Prostate gland (tissue), 2 donors: ENCODE measurements around the gene RAD51B. TPM values are rescaled to one million over a fixed set of nuclear protein-coding genes. Genes with fewer than 3 reads are reported as not detected.

ENCODE experiments used
- DNase-seq: peaks from one replicate; pipeline ENCODE4 v3.0.0-alpha.2; 2019; ENCODE audit warnings: low spot score
- H3K27ac ChIP-seq, 2 donors: fragments of 200-600 bp; sonication (generic); 2 replicates each; pipeline ENCODE4 v1.5.1; 2017 to 2019
- H3K27me3 ChIP-seq: fragments of 200-600 bp; sonication (generic); replicated peaks from 2 replicates; pipeline ENCODE4 v1.5.1; 2019; ENCODE audit not compliant: insufficient read depth
- H3K36me3 ChIP-seq, 2 donors: fragments of 200-600 bp; sonication (generic); 1 replicate in 1 of 2; 2 replicates in 1 of 2; pipeline versions ENCODE4 v1.5.1 to v1.8.1; 2017 to 2019
- H3K4me1 ChIP-seq: fragments of 200-600 bp; sonication (generic); replicated peaks from 2 replicates; pipeline ENCODE4 v1.5.1; 2019
- H3K4me3 ChIP-seq, 2 donors: fragments of 200-600 bp; sonication (generic); 2 replicates each; pipeline ENCODE4 v1.5.1; 2017 to 2019
- H3K9me3 ChIP-seq: fragments of 200-600 bp; sonication (generic); 2 replicates; pipeline ENCODE4 v1.5.1; 2017
- POLR2A ChIP-seq: fragments of 450-650 bp; IDR thresholded peaks from one replicate; pipeline ENCODE4 v1.6.1; 2016; ENCODE audit warnings: antibody characterized with exemption, mild to moderate bottlenecking
- POLR2AphosphoS5 ChIP-seq: sonication (generic); formaldehyde crosslinking; IDR thresholded peaks from one replicate; pipeline ENCODE4 v1.6.1; 2017; ENCODE audit warnings: antibody characterized with exemption
- WGBS: methylation state at CpG from one replicate; pipeline ENCODE4 v1.1.5; 2018; 5-methylcytosine and 5-hydroxymethylcytosine counted together
- intact Hi-C: fragments of 100-400 bp; cut with DNase I; formaldehyde crosslinking; loops from one replicate; pipeline ENCODE4 v1.14.2; 2022
- total RNA-seq, 2 donors: library from RNA; depleted of rRNA; stranded (reverse); fragments of >200 nt; gene quantifications; one replicate each; pipeline ENCODE4 v1.1.0, GENCODE V29; 2016
- TF ChIP-seq, protein P1 (sequence below), 4 experiments: fragments of 200-600 bp in 2 of 4; fragments of 450-650 bp in 2 of 4; sonication (generic) in 2 of 4; IDR thresholded peaks; 1 replicate in 3 of 4; 2 replicates in 1 of 4; pipeline ENCODE4 v1.5.1; 2016 to 2019; ENCODE audit warnings: antibody characterized with exemption in 4 of 4, mild to moderate bottlenecking in 2 of 4, moderate library complexity in 2 of 4

RAD51B gene
- total RNA-seq, 2 donors from 2014 or later: 14.9 to 35.8 TPM

DNA sequence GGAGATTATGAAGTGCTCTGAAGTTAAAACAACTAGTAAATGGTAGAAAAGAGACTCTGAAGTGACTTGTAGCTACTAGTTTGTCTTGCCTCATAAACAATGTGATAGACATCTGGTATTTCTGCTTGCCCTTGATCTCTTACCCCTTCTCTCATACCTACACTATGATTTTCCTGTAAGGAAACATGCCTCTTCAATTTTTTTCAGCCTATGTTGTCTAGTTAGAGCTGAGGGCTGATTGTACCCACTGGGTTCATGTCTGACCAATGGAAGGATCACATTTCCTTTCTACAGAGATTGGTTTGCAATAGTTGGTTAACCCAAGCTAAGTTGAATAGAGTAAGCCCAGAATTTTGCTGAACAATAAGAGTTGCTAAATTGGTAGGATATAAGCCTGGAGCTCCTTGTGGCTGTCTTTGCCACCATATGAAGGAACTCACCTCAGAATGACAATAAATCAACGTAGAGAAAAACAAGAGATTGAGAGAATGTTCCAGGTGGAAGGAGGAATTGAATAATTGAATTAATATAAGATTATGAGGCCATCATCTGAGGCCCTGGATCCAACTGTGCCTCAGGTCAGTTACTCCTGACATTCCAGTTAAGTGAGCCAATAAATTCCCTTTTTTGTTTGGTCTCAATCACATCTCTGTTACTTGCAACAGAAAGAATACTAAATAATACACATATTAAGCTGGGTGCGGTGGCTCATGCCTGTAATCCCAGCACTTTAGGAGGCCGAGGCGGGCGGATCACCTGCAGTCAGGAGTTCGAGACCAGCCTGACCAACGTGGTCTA, 626.9 kb downstream of the RAD51B start:
- Histone ChIP-seq H3K9me3 (no peaks in the 10 kb centered on the region), H3K36me3 (no peaks in the 10 kb centered on the region), H3K27ac (no peak overlapping the region), H3K27me3 (no peaks in the 10 kb centered on the region), H3K4me3 (no peak overlapping the region), H3K4me1 (no peaks in the 10 kb centered on the region)
- intact Hi-C loops: no loop called here
- DNase-seq: no peak
- WGBS: 95% methylated on average over 7 of the region's 7 CpGs
- TF ChIP-seq POLR2AphosphoS5: no peak
- no peak for TF ChIP-seq POLR2A
- TF ChIP-seq, protein P1, sequence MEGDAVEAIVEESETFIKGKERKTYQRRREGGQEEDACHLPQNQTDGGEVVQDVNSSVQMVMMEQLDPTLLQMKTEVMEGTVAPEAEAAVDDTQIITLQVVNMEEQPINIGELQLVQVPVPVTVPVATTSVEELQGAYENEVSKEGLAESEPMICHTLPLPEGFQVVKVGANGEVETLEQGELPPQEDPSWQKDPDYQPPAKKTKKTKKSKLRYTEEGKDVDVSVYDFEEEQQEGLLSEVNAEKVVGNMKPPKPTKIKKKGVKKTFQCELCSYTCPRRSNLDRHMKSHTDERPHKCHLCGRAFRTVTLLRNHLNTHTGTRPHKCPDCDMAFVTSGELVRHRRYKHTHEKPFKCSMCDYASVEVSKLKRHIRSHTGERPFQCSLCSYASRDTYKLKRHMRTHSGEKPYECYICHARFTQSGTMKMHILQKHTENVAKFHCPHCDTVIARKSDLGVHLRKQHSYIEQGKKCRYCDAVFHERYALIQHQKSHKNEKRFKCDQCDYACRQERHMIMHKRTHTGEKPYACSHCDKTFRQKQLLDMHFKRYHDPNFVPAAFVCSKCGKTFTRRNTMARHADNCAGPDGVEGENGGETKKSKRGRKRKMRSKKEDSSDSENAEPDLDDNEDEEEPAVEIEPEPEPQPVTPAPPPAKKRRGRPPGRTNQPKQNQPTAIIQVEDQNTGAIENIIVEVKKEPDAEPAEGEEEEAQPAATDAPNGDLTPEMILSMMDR (IDR thresholded peaks at IDR 0.05): no peak

DNA sequence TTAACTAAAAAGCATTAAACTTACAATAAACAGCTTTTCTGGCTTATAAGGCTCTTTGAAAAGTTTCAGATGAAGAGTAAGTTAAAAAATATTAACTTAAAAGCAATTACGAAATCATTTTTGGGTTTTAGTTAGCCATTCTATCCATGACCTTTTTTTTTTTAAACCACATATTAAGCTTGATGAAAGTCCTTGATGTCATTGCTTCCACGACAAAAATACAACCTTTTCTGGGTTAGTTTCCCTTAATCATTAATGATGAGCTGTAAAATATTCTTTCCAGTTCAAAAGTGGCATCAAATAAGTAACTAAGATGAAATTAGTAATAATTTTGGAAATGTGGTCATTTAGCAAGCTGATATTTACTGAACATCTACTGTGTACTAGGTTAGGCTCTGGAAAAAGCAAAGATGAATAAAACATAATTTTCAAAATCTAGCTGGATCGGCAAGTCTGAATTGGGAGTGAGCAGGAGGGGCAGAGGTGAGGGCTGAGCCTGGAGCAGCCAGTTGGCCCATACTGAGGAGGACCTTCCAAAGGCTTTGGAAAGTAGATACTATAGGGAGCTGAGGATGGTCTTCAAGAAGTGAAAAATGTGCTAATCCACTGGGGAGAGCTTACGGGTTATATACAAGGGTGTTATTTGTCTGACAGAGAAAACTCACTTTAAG, 628.1 kb downstream of the RAD51B start:
- H3K4me3 ChIP-seq: no peak overlapping the region
- WGBS: 86% methylated on average over 4 of the region's 4 CpGs
- no peaks in the 10 kb centered on the region for H3K27me3 ChIP-seq
- intact Hi-C loops: no loop called here
- no peak overlapping the region for H3K27ac ChIP-seq
- H3K4me1 ChIP-seq: no peaks in the 10 kb centered on the region
- no peaks in the 10 kb centered on the region for H3K9me3 ChIP-seq
- DNase-seq: no peak
- TF ChIP-seq POLR2A (no peak), POLR2AphosphoS5 (no peak)
- no peaks in the 10 kb centered on the region for H3K36me3 ChIP-seq

DNA sequence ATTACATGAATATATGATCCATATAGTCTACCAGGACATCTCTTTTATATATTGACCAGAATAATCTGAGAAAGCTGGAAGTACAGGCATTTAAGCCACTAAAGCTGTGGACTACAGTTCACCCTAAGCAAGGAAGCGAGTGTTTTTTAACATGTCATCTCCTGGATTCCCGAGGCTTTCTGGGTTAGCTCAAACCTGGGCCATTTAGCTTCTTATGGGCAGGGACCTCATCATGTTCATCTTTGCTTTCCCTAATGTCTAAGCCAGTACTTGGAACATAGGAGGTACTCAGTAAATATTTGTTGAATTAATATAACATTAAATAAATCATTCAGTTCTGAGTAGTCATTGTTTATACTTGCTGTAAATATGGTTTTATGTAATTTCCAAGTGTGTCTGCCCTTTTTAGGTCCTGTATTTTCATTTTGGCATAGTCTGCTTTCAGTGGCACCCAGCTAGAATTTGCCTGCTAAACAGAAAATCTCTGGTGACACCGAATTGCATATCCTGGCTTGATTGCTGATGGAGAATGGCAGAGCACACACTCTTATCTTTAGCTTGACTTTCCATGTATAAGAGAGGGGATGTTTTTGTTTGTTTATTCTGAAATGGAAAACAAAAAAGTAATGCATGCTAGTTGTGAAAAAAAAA, 628.8 kb downstream of the RAD51B start:
- no peaks in the 10 kb centered on the region for H3K9me3 ChIP-seq
- no peaks in the 10 kb centered on the region for H3K27me3 ChIP-seq
- intact Hi-C loops: no loop called here
- no peak overlapping the region for H3K27ac ChIP-seq
- H3K4me3 ChIP-seq: no peak overlapping the region
- TF ChIP-seq POLR2AphosphoS5 (no peak), POLR2A (no peak)
- TF ChIP-seq, protein P1 (IDR thresholded peaks at IDR 0.05): no peak
- whole genome bisulfite sequencing: 58% methylated on average over 3 of the region's 3 CpGs
- H3K4me1 ChIP-seq: no peaks in the 10 kb centered on the region
- H3K36me3 ChIP-seq: no peaks in the 10 kb centered on the region
- DNase-seq: no peak

DNA sequence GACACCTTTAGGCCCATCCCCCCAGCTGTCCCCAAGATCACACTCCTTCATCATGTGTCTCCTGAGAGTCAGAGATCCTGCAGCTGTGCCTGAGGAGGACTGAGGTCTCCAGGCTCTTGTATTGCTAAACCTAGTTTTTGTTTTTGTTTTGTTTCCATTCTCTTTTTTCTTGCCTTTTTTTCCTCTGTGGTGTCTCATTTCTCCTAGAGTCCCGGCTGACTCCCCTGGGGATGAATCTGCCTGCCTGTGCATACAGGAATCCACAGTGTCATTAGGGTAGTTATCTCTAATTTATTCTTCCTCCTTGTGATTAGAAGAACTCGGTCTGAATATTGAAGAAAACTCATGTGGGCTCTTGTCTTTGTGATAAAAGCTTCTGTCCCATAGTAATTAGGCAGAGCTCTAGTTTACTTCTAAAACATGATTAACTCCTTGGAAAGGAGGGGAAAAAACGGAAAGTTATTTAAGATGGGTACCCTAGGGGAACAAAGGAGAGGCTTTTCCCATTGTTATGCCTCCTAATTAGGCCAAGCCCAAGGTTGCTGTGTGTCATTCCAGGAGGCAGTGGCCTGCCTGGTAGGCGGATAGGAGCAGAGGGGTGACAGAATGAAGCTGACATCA, 630.1 kb downstream of the RAD51B start:
- Histone ChIP-seq H3K36me3 (no peaks in the 10 kb centered on the region), H3K27me3 (no peaks in the 10 kb centered on the region), H3K4me3 (no peak overlapping the region), H3K9me3 (no peaks in the 10 kb centered on the region), H3K27ac (no peak overlapping the region), H3K4me1 (no peaks in the 10 kb centered on the region)
- DNase-seq: no peak
- 74% methylated on average over 4 of the region's 4 CpGs for WGBS
- TF ChIP-seq POLR2A (no peak), POLR2AphosphoS5 (no peak)
- TF ChIP-seq, protein P1 (IDR thresholded peaks at IDR 0.05): no peak
- intact Hi-C loops: no loop called here
